Measurements from ENCODE around the gene HCFC1R1.

HCFC1R1 gene

DNA sequence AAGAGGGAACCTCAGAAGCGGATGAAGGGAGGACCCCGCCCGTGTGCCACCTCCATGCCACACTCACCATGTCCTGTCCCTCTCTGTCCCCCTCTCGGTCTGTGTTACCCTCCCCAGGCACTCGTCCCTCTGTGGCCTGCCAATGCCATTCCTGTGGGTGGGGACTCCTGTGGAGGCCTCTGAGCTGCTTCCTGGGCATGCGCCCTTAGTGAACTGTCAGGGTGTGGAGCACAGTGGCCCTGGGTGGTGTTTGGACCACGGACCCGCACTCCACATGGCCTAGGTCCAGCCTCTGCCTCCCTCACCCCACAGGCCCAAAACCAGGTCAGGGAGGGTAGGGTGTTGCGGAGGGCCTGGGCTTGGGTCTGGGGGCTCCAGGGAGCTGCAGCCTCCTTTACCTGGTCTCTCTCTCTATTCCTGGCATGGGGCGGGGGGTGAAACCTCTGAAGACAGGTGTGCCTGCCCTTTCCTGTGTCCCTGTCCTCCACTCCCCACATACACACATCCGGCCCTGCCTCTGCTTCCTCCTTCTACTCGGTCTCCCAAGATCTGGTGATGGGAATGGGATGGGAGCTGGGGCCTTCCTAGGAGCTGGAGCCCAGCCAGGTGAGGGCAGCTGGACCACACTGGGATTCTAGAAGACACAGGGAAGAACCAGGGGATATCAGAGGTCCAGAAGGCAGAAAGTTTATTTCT lies 32.0 kb downstream of the HCFC1R1 start:
- no peak for DNase-seq

- DNase-seq = no peak
Observed at GRCh38 chr16:2990891-2991290, 32.9 kb downstream of the HCFC1R1 start.

DNA sequence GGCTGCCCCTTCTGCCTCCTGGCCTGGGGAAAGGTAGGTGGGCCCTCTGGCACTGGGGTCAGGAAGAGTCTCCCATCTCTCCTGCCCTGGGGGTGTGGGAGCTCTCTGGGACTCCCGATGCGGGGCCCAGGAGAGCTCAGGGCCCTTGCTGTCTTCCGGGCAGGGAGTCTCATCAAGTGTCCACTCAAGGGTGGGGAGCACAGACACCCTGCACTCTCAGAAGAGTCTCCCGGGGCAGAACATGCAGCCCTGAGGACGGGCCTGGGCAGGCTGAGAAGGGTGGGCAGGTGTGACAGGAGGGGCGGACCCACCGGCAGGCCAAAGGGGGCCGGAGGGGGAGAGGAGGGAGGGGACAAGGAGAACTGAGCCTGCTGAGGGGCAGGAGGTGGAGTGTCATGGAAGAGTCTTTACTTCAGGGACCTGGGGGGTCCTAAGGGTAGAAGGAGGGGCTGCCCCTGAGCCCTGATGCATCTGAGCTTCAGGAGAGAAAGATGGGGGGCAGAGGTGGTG lies 35.1 kb downstream of the HCFC1R1 start:
- no peak for DNase-seq

GRCh38 chr16:2987833-2988232 lies 35.9 kb downstream of the HCFC1R1 start:
- DNase-seq = no peak

DNA sequence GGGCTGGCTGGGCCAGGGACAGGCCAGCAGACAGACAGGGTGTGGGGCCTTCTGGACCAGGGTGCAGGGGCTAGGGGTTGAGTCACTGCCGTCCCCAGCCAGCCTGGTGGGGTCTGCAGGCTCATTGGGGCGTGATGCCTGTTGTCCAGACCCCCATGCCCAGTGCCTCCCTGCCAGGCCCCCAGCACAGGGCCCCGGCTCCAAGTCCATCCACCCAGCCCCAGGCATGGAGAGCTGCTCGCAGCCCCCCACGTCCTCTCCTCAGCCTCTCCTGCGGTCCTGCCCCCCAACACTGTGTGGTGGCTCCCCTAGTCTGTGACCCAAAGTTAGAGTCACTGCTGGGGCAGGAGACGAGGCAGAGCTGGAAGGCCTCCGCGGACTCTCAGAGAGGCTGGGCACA lies 36.5 kb downstream of the HCFC1R1 start:
- no peak for DNase-seq

DNA sequence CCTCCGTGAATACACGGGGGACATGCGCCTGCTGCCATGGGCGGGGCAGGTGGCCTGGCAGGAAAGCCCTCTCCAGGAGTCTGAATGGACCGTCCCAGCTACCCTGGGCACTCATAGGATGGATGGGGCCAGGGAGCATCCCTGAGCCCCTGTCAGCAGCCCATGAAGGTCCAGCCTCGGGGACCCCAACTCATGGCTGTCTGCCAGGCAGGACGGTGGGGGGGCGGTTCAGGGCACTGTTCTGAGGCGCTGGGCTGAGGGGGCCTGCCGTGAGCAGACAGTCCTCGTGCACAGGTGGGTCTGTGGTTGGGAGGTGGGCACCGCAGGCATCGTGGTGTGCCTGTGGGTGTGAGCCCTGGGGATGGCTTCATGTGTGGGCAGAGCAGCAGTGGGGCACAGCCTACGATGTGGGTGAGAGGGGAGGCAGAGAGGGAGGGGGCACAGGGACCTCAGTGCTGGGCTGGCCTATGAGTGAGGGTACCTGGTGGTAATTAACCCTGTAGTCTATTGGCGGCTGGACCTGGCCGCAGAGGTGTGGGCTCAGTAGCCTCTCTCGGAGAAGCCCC lies 37.0 kb downstream of the HCFC1R1 start:
- no peak for DNase-seq

- DNase-seq = no peak
Observed at GRCh38 chr16:2985893-2986355, 37.8 kb downstream of the HCFC1R1 start.

GRCh38 chr16:2985462-2985861 lies 38.3 kb downstream of the HCFC1R1 start:
- no peak for DNase-seq

- DNase-seq = no peak
Observed at GRCh38 chr16:2983706-2984136, 40.0 kb downstream of the HCFC1R1 start.

- no peak for DNase-seq
Observed at GRCh38 chr16:2982402-2982801, 41.3 kb downstream of the HCFC1R1 start.

- no peak for DNase-seq
Observed at GRCh38 chr16:2981899-2982250, 41.9 kb downstream of the HCFC1R1 start.

DNA sequence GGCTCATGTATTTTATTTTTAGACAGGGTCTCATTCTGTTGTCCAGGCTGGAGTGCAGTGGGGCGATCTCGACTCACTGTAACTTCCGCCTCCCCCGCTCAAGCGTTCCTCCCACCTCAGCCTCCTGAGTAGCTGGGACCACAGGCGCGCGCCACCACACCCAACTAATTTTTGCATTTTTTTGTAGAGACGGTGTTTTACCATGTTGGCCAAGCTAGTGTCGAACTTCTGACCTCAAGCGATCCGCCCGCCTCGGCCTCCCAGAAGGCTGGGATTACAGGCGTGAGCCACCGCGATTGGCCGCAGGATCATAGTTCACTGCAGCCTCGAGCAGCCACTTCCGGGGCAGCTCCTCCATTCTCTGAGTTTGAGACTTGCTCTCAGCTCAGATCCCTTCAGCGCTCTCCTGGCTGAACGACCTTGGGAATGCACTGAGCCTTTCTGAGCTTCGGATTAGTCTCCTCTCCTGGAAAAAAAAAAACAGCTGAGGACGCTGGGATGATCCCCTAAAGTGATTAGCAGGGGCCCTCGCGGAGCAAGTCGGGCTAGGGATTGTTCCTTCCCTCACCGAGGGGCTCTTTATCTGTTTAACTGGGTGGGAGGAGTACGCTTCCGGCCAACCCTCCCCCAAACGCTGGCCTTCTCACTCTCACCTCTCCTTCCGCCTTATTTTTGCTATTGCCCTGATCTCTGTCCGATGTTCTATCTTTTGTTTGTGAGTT lies 42.4 kb downstream of the HCFC1R1 start:
- no peak for DNase-seq

DNA sequence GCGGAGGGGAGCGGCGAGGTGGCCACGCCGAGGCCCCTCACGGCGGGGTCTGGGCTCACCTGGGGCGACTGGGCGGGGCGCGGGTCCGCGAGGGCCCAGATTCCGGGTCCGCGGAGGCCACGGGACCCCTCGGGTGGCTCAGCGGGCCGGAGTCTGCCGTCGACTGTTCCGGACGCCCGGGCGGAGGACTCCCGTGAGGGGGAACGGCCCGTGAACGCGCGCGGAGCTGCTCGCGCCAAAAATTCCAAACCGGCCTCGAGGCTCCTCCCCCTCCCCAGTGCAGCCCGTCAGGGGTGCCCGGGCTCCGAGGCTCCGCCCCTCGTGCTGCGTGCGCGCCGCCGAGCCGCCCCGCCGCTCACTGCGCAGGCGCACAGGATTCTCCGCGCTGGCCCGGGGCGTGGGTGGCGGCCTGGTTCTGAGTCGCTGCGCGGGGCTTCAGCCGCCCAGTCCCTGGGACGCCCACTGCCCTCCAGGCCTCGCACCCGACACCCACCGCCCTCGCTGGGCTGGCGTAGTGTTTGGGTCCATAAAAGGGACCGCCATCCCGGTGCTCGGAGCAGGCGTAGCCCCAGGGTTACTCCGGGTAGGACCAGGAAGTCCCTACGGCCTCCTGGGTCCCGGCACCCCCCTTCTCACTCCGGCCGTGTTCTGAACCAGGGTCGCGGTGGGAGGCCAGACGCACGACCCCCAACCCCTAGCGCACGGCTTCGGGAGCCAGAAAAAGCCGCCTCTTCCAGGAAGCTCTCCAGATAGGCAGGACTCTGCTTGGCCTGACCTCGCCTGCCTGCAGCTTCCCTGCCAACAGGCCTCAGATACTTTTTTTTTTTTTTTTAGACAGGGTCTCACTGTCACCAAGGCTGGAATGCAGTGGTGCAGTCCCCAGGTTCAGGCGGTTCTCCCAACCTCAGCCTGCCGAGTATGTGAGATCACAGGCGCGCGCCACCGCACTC lies 43.2 kb downstream of the HCFC1R1 start, which contains the start of gene PKMYT1:
Gene PKMYT1 (minus strand): TSS at position 220 of the 950 bp plus-strand sequence. CDS start 789 bp downstream, outside the sequence.
- DNase-seq = peak; percentile 75

GRCh38 chr16:2979669-2980226 lies 44.0 kb downstream of the HCFC1R1 start:
- DNase-seq = no peak

- no peak for DNase-seq
Observed at GRCh38 chr16:2977440-2977839, 46.3 kb downstream of the HCFC1R1 start.

GRCh38 chr16:2976673-2977072 lies 47.1 kb downstream of the HCFC1R1 start:
- no peak for DNase-seq

DNA sequence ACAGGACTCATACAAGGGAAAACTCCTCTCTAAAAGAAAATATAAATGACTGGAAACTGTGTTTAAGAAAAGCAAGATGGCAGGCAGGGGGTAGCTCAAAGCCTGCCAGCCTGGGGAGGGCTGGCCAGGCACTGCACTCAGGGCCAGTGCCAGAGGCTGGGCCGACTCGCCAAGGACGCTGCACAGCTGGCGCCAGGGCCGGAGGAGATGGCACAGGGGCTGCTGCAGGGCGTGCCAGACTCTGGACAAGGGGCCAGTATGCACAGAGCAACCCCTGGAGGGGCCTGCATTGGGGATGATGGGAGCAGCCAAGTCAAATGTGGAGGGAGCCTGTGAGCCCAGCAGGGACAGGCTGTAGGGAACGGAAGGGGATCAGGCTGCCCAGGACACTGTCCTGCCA lies 47.5 kb downstream of the HCFC1R1 start:
- DNase-seq = no peak

GRCh38 chr16:2975161-2975795 lies 48.5 kb downstream of the HCFC1R1 start:
- DNase-seq = no peak

DNA sequence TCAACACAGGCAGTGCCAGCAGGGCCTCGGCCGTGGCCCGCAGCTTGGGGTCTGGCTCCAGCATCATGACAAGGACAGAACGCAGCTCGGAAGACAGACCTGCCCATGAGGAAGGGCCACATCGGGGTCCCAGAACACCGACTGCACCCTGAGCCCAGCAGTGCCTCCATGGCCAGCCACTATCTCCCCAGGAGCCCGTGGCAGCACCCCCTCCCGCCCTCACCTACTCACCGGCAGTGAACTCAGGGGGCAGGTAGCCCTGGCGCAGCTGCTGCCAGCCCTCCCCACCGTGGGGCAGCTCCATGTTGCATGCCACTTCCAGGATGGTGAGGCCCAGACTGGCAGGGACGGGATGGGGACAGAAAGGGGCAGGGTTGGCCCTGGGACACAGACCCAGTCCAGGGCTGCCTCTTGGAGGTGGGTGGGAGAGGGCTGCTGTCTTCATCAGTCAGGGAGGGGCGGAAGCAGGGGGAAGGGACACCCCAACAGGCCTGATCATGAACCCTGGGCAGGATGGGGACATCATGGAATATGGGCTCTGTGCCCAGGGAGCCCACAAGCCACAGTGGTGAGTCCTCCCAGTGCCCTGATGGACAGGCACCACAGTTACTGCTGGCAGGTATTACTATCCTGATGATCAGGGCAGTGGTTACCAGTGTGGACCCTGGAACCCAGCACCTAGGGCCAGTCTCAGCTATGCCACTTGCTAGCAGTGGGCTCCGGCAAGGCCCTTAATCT lies 49.3 kb downstream of the HCFC1R1 start:
- DNase-seq = no peak

- DNase-seq = no peak
Observed at GRCh38 chr16:2973605-2974318, 50.0 kb downstream of the HCFC1R1 start.
